Muscle of back (tissue), 11 donors: ENCODE data around the gene JCHAIN. TPM values are rescaled to one million over a fixed set of nuclear protein-coding genes. Genes with fewer than 3 reads are reported as not detected.
"Not testable (repeated sequence)": the region's sequence is repeated elsewhere in the genome, so short reads cannot be mapped to it uniquely, and the experiment has no call there.

Source experiments
- DNase-seq, 3 donors: peaks; one replicate each; pipeline versions ENCODE4 v3.0.0 to v3.0.0-alpha.2; 2013
- polyA plus RNA-seq, 10 donors: library from polyadenylated mRNA; unstranded; fragments of 120-200 nt; gene quantifications; one replicate each; pipeline ENCODE4 v1.2.1, GENCODE V29; 2013; ENCODE audit not compliant: insufficient read length in 10 of 10

JCHAIN gene
- polyA plus RNA-seq, 10 donors: 0.92 to 2.4 (median 1.5) TPM

DNA sequence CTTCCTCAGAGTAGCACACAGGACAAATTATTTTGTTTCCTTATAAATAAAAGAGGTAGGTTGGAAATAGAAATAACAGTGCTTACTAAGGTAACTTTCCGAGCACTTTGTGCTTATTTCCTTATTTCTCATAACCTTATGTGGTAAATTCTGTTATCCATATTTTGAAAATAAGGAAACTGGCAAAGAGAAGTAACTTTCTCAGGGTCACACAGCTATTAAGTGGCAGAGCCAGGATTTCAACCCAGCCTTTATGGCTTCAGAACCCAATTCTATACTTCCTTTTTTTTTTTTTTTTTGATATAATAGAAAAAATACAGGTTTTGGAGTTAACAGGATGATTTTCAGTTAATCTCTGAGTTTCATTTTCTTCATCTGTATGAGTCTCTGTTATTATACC is 25.4 kb upstream of the JCHAIN start:
- no peak for DNase-seq

DNA sequence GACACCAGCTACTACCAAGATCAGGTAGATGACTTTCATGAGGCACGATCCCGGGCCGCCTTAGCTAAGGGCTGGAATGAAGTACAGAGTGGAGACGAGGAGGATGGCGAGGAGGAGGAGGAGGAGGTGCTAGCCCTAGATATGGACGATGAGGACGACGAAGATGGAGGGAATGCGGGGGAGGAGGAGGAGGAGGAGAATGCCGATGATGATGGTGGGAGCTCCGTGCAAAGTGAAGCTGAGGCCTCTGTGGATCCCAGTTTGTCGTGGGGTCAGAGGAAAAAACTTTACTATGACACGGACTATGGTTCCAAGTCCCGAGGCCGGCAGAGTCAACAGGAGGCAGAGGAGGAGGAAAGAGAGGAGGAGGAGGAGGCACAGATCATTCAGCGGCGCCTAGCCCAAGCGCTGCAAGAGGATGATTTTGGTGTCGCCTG is 22.5 kb upstream of the JCHAIN start:
- peak in 1 of 3 donors; percentile 22 for DNase-seq

DNA sequence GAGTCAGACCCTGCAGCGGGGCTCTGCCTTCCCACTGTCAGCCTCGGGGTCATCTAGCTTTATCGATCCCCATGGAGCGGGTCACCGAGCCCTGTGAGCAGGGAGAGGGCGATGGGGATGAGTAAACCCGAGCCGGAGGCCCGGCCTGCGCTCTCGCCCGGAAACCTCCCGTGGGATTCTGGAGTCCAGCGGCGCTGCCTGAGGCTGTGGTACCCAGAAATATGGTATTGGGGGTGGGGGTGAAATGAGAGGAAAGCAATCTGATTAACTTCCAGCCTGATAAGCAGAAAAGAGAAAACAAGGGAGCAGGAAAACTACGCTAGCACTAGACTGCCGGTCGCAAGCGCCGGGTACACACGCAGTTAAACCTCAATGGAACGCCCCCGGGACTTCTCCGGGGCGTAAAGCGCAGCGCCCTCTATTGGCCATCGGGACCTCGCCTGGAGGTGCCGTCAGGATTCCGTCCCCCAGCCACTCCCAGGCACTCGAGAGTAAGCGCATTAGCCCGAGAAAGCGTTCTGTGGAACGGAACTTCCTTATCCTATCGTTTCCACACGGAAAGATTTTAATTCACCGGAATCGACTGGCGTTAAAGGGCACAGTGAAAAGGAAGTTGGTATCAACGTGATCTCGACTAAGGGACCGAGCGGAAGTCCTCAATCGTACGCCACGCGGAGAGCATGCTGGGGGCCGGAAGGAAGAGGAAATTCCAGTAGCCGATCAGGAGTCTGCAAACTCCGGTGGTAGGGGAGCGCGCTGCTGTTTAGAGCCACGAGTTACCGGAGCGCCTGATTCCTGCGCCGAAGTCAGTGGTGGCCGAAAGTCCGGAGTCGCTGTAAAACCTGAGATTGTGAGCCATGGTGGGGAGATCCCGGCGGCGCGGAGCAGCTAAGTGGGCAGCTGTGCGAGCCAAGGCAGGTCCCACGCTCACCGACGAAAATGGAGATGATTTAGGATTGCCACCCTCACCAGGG is 21.8 kb upstream of the JCHAIN start, which contains the start of gene UTP3:
Gene UTP3, plus strand, starts transcription at position 712 of the 974 bp plus-strand sequence. Its CDS starts 146 bp downstream, at position 858.
- DNase-seq: peak; percentile 99 to 100 (median 99)

DNA sequence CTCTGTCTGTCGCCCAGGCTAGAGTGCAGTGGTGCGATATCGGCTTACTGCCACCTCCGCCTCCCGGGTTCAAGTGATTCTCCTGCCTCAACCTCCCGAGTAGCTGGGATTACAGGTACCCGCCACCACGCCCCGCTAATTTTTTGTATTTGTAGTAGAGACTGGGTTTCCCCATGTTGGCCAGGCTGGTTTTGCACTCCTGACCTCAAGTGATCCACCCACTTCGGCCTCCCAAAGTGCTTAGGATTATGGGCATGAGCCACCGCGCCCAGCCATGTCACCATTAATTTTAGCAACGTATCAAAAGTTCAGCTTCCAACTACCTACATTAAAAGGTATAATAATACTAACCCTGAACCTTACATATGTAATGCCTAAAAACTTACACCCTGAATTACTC is 21.1 kb upstream of the JCHAIN start:
- no peak for DNase-seq

DNA sequence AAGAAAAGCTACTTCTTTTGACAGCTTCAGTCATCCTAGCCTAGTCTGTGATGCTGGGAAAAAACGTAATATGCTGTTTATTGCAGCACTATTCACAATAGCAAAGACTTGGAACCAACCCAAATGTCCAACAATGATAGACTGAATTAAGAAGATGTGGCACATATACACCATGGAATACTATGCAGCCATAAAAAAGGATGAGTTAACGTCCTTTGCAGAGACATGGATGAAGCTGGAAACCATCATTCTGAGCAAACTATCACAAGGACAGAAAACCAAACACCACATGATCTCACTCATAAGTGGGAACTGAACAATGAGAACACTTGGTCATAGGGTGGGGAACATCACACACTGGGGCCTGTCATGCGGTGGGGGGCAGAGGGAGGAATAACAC is 15.8 kb upstream of the JCHAIN start:
- not testable (repeated sequence) for DNase-seq

DNA sequence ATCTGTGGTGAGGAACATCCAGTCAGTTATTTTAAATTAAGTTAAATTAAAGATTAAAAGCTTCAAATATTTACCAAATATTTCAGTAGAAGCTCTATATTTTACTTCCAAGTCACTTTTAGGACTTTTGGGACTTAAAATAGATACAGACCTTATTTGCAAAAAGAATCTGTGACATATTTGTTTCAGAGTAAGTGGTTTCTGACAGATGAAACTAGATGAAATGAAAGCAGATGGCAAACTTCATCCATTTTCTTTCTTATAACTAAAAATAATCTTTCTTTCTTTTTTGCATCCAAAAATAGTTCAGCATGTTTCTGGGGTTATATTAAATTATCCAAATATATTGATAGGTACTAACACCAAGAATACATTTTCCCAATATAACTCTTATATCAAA is 15.4 kb upstream of the JCHAIN start:
- DNase-seq: no peak

DNA sequence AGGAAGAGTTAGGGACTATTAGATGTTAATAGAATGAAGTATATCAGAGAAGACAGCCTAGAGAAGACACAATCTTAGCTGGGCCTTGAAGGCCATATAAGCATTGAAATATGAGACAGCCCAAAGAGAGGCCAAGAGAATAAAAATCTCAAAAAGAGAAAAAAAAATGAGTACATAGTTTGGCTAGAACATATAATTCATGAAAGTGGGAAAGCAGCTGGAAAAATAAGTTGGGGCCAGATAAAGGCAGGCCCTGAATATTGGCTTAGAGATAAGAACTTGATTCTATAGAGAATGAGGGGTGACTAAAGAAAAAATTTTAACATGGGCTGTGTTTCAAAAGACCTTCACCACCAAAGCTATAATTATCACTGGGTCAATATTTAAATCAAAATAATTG is 14.6 kb upstream of the JCHAIN start:
- no peak for DNase-seq

DNA sequence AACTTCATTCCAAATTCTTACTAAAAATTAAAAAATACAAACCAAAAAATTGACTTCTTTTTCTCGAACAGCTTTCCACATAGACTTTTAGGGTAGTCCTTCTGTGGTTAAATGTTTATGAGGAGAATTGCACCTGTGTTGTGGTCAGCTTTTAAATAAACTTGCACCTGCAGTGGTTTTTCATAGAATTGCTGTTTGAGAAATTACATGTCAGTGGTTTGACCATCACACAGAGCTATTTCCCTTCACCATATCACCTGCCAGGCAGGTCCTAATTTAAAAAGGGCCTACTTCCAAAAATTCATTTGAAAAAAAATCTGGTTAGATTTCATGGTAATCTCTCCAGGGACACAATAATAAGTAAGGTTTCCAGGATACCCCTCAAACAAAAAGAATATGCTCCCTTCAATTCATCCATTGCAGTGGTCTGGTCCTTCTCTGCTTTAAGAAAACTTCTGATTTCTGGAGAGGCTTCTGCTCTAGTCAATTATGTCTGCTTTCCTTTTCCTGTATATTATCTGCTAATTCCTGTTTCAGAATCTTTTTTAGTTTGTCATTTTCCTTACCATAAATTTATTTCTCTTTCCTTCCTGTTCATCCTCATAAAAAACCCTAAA is 12.2 kb upstream of the JCHAIN start:
- no peak for DNase-seq

DNA sequence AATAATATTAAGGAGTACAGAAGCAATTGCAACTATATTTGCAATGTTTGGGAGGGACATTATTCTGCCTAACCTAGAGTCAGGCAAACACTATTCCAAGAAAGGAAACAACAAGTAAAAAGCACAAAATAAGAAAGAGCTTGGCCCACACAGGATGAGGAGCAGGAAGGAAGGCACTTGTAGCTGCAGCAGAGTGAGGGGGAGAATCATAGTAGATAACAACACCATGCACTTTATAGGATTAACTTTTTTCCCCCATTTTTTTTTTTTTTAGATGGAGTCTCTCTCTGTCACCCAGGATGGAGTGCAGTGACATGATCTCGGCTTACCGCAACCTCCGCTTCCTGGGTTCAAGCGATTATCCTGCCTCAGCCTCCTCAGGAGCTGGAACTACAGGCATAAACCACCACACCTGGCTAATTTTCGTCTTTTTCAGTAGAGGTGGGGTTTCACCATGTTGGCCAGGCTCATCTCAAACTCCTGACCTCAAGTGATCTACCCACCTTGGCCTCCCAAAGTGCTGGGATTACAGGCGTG is 10.3 kb upstream of the JCHAIN start:
- no peak for DNase-seq

DNA sequence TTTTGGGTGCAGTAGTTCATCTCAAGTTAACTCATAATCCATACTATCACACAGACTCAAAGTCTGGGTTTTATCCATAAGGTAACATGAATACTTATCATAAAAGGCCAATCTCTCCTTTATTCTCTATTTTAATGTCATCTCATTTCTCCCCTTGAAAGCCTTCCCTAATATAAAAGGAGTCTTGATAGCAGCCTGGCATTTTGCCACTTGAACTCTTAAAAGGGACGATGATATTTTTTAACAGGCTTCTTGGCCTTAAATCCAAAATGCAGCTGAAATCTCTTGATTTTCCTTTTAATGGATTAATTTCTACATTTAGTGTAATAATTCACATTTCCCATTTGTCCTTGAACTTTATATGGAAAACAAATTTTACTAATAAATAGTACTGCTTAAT is 8.4 kb upstream of the JCHAIN start:
- no peak for DNase-seq

DNA sequence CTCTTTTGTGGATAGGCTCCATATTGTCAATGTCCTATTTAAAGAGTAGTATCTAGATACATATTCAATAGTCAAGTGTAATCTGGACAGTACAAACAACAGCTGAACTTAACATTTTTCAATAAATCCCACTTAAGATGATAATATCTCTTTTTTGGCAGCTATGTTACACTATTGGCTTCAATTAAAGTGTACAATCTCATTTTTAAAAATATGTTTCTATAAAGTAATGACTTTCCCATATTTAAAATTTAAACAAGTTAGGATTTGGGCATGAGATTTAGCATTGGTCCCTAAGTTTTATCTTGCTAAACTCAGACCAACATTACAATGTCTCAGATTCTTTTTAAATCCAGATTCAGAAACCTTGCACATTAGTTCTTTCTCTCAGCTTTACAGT is 7.9 kb upstream of the JCHAIN start:
- DNase-seq: no peak

DNA sequence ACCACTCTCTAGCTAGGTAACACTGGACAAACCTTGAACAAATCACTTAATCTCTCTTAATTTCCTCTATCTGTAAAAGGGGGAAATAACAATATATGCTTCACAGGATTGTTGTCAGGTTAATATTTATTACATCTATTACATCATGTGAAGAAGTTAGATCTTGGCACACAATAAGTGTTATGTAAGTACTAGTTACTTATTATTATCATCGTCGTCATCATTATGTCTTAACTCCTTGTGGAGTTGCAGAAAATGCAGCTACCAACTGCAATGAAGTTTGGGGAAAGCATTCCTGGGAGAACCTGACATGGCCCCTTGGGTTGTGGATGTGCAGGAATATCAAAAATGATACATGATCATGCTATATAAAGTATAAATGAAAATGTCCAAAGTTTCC is 4.8 kb upstream of the JCHAIN start:
- no peak for DNase-seq

DNA sequence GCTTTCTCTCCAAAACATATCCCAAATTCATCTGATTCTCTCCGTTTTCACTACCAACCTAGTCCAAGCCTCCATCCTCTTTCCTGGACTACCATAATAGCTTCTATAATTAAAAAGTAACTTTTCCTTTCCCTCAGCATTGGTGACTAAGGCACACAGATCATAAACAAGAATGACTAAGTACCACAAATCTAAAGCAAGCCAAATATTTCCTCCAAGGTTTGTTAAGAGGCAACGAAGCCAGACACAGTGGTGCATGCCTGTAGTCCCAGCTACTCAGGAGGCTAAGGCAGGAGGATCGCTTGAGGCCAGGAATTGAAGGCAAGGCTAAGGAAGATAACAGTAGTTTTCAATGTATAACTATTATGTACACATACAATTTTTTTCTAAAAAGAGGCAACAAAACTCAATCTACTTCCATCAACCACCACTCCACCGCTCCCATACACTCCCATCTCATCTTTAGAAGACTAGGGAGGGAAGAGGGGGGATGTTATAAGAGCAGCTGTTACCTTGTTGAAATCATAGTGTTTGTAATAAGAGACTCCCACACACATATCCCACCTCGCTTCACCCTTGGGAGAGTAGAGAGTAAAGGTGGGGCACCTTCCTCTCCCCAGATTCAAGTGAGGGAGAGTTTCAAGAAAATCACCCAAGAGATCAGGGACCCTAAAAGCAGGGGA is 4.2 kb upstream of the JCHAIN start:
- peak in 1 of 3 donors; percentile 13 for DNase-seq

DNA sequence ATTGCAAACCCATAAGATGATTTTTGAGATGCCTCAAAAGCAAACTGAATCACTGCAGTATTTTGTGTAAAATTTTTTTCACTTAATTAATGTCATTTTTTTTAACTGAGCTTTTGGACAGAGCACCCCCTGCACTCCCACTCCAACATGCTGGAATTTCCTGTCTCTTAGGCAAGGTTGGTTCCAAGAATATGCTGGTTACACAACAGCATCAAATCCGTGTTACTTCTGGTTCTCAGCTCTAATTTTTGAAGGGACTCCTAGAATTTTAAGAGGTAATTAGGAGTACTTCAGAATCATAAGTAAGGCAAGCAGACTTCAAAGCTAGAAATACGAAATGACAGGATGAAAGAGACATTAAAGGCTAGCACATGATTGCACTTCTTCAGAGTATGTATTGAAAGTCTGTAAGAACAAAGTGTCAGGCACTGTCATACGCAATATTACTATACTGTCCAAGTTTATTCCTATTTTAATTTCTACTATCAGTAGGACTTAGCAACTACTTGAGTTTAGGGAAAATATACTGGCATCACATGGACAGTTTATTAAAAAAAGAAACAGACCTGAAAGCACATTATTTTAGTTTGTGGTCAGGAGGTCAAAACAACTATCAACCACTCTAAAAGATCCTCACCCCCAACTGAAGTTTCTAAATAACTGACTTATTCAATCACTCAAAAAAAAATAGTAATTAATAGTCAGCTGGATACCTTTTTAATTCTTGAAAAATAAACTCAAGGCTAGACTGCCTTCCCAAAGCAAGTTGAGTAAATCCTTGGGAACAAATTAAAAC is 1.6 kb upstream of the JCHAIN start:
- DNase-seq: peak in 1 of 3 donors; percentile 21

DNA sequence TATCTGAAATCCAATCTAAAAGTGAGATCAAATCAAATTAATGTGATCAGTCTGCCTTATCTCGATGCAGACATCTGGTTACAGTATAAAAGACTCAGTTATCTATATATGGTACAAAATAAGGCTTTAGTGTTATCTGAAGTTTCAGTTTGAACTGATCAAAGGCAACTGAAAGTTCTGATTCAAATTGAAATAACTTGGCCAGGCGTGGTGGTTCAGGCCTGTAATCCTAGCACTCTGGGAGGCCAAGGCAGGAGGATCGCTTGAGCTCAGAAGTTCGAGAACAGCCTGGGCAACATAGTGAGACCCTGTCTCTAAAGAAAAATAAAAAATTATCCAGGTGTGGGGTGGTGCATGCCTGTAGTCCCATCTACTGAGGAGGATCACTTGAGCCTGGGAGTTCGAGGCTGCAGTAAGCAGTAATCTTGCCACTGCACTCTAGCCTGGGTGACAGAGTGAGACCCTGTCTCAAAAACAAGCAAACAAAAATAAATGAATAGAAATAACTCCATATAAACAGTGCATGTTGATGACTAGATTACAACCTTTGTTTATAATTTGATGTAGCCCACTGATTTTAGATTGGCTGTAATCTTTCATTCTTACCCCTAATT is 4.9 kb downstream of the JCHAIN start:
- DNase-seq: not testable (repeated sequence)

DNA sequence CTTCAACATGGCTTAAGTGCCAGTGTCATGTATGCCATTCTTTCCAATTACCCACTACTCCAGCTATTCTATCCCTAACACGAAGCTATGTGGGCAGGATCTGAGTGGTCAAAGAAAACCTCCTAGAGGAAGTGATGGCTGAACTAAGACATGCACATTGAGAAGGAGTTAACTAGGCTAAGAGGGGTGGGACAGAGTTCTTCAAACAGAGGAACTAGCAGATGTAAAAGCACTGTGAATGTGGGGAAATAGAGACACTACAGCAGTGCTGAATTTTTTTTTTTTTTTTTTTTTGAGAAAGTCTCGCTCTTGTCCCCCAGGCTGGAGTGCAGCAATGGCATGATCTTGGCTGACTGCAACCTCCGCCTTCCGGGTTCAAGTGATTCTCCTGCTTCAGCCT is 6.2 kb downstream of the JCHAIN start:
- no peak for DNase-seq

DNA sequence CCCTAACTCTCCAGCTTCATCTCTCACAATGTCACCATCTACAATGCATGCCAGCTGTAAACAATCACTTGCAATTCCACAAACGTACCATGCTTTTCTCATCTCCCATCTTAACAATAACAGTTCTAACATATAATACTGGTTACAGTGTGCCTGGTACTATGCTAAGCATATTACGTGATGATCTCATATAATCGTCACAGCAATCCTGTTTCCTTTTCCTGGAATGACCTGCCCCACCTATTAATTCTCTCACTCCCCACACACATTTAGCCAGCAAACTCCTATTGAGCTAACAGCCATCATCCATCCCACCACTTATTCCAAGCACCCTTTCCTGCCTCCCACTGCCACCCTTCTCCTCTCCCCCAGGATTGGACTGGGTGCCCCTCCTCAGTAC is 7.9 kb downstream of the JCHAIN start:
- DNase-seq: no peak

DNA sequence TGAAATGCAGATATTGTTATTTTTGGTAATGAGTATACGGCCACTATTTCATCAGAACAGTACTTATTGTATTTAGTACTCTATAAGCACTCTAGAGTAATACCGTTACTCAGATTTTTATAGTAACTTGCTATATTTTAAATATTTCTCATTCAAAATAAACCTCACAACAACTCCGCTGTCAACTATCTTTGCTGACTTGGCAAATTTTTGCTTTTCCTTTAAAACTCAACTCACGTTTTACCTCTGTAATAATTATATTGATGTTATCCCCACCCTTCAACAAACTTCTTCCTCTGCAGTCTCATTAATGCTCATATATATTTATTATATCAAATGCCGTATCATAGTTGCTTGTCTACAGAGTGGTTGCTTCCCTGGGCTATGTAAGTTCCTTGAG is 9.0 kb downstream of the JCHAIN start:
- no peak for DNase-seq

DNA sequence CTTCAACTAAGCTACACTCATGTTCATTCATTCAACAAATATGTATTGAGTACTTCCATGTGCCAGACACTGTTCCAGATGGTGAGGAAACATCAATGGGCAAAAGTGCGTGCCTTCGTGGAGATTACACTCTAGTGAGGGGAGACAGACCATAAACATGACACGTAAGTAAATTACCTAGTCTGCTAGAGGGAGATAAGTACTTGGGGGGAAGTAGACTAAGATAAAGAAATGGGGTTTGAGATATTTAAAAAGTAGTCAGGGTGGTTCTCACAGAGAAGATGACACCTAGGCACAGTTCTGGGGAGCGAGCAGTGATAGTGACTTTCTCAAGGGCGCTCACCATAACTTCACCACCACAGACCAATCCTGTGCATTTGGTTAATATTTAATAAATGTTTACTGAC is 11.7 kb downstream of the JCHAIN start:
- DNase-seq: no peak

DNA sequence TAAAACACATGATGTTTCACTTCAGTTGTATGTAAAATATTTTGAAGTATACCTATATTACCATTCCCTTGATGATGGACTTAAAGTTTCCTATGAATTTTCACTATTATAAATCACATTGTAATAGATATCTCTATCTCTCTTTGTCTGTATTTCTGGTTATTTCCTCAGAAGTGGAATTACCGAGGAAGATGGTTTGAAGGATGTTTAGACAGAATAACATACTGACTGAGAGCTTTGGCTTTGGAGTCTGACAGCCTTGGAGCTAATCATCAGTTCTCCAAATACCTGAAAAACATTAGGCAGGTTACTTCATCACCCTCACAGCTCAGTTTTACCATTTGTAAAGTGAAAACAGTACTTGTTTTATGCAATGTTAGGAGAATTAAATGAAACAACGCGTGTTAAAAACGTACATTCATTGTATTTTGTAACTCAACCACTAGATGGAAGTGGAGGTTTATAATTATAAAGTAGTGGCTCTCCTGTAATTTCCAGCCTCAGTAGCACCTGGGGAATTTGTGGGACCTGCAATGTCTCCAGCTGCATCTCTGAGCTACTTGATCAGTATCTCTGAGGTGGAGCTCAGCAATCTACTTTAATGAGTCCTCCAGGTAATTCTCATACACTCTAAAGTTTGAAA is 14.3 kb downstream of the JCHAIN start:
- DNase-seq: peak; percentile 16 to 56 (median 16)
